ENCODE data around the gene EIF5AL1. TPM values are rescaled to one million over a fixed set of nuclear protein-coding genes. Genes with fewer than 3 reads are reported as not detected.
"Not testable (repeated sequence)": the region's sequence is repeated elsewhere in the genome, so short reads cannot be mapped to it uniquely, and the experiment has no call there.

The EIF5AL1 gene
- total RNA-seq, 2 donors from 2014 or later: 0.22 to 0.62 TPM

GRCh38 chr10:79509934-79510508, 2.3 kb upstream of the EIF5AL1 start:
- H3K9ac ChIP-seq (ENCODE audit: extremely low read depth, low read length, poor library complexity, severe bottlenecking); DNase-seq; H3K27ac Mint-ChIP-seq; H3K9me3 Mint-ChIP-seq; H3K36me3 ChIP-seq (ENCODE audit: control insufficient read depth, insufficient read depth, low read length); H3K4me1 Mint-ChIP-seq; H3K4me3 ChIP-seq (ENCODE audit: low read length); H3K27ac ChIP-seq (ENCODE audit: low read depth, low read length); H3K9me3 ChIP-seq (ENCODE audit: control insufficient read depth, low read length); H3K4me3 Mint-ChIP-seq; H3K36me3 Mint-ChIP-seq (ENCODE audit: low read depth); H3K4me1 ChIP-seq (ENCODE audit: control insufficient read depth, insufficient read depth, low read length): not testable (repeated sequence)
- peaks cover 25% of the 10 kb centered on the region for H3K27me3 ChIP-seq (ENCODE audit: control insufficient read depth, insufficient read depth, low read length, poor library complexity, severe bottlenecking)
- no CpG with 5 or more reads among the region's 5 CpGs for WGBS, 2 experiments (ENCODE audit: insufficient coverage in 1 of 2, insufficient read length in 1 of 2)
- peaks cover 25% of the 10 kb centered on the region for H3K27me3 Mint-ChIP-seq (ENCODE audit: insufficient read depth)

- H3K27me3 Mint-ChIP-seq (ENCODE audit: insufficient read depth); DNase-seq; H3K36me3 Mint-ChIP-seq (ENCODE audit: low read depth); H3K9me3 Mint-ChIP-seq; H3K27ac Mint-ChIP-seq; H3K36me3 ChIP-seq (ENCODE audit: control insufficient read depth, insufficient read depth, low read length); H3K9ac ChIP-seq (ENCODE audit: extremely low read depth, low read length, poor library complexity, severe bottlenecking); H3K4me3 Mint-ChIP-seq; H3K27ac ChIP-seq (ENCODE audit: low read depth, low read length); H3K4me3 ChIP-seq (ENCODE audit: low read length); H3K9me3 ChIP-seq (ENCODE audit: control insufficient read depth, low read length); H3K4me1 ChIP-seq (ENCODE audit: control insufficient read depth, insufficient read depth, low read length); H3K27me3 ChIP-seq (ENCODE audit: control insufficient read depth, insufficient read depth, low read length, poor library complexity, severe bottlenecking); H3K4me1 Mint-ChIP-seq: not testable (repeated sequence)
- 75 to 84% methylated on average over 1 to 4 of the region's 7 CpGs for WGBS, 2 experiments (ENCODE audit: insufficient coverage in 1 of 2, insufficient read length in 1 of 2)
These were observed 4.3 kb downstream of the EIF5AL1 start for GRCh38 chr10:79516532-79517205.

- not testable (repeated sequence) for H3K4me1 ChIP-seq (ENCODE audit: control insufficient read depth, insufficient read depth, low read length); H3K9ac ChIP-seq (ENCODE audit: extremely low read depth, low read length, poor library complexity, severe bottlenecking); H3K27me3 ChIP-seq (ENCODE audit: control insufficient read depth, insufficient read depth, low read length, poor library complexity, severe bottlenecking); H3K36me3 ChIP-seq (ENCODE audit: control insufficient read depth, insufficient read depth, low read length); DNase-seq; H3K9me3 Mint-ChIP-seq; H3K27ac Mint-ChIP-seq; H3K4me1 Mint-ChIP-seq; H3K36me3 Mint-ChIP-seq (ENCODE audit: low read depth); H3K27ac ChIP-seq (ENCODE audit: low read depth, low read length); H3K4me3 Mint-ChIP-seq; H3K27me3 Mint-ChIP-seq (ENCODE audit: insufficient read depth); H3K9me3 ChIP-seq (ENCODE audit: control insufficient read depth, low read length); H3K4me3 ChIP-seq (ENCODE audit: low read length)
- no CpG with 5 or more reads among the region's 4 CpGs for whole genome bisulfite sequencing, 2 experiments (ENCODE audit: insufficient coverage in 1 of 2, insufficient read length in 1 of 2)
These were observed 5.2 kb downstream of the EIF5AL1 start for GRCh38 chr10:79517567-79517966.

GRCh38 chr10:79521751-79522150, 9.4 kb downstream of the EIF5AL1 start:
- not testable (repeated sequence) for H3K4me3 Mint-ChIP-seq; H3K27ac Mint-ChIP-seq; DNase-seq; H3K4me1 ChIP-seq (ENCODE audit: control insufficient read depth, insufficient read depth, low read length); H3K9me3 Mint-ChIP-seq; H3K27me3 ChIP-seq (ENCODE audit: control insufficient read depth, insufficient read depth, low read length, poor library complexity, severe bottlenecking); H3K27me3 Mint-ChIP-seq (ENCODE audit: insufficient read depth); H3K9ac ChIP-seq (ENCODE audit: extremely low read depth, low read length, poor library complexity, severe bottlenecking); H3K36me3 ChIP-seq (ENCODE audit: control insufficient read depth, insufficient read depth, low read length); H3K27ac ChIP-seq (ENCODE audit: low read depth, low read length); H3K4me1 Mint-ChIP-seq; H3K9me3 ChIP-seq (ENCODE audit: control insufficient read depth, low read length); H3K4me3 ChIP-seq (ENCODE audit: low read length); H3K36me3 Mint-ChIP-seq (ENCODE audit: low read depth)
- 87 to 100% methylated on average over 1 to 6 of the region's 6 CpGs for WGBS, 2 experiments (ENCODE audit: insufficient coverage in 1 of 2, insufficient read length in 1 of 2)

GRCh38 chr10:79522464-79522863, 10.1 kb downstream of the EIF5AL1 start:
- not testable (repeated sequence) for H3K27me3 Mint-ChIP-seq (ENCODE audit: insufficient read depth); H3K4me1 ChIP-seq (ENCODE audit: control insufficient read depth, insufficient read depth, low read length); H3K36me3 ChIP-seq (ENCODE audit: control insufficient read depth, insufficient read depth, low read length); H3K27ac ChIP-seq (ENCODE audit: low read depth, low read length); H3K4me3 Mint-ChIP-seq; H3K9me3 Mint-ChIP-seq; DNase-seq; H3K36me3 Mint-ChIP-seq (ENCODE audit: low read depth); H3K9me3 ChIP-seq (ENCODE audit: control insufficient read depth, low read length); H3K27me3 ChIP-seq (ENCODE audit: control insufficient read depth, insufficient read depth, low read length, poor library complexity, severe bottlenecking); H3K4me1 Mint-ChIP-seq; H3K9ac ChIP-seq (ENCODE audit: extremely low read depth, low read length, poor library complexity, severe bottlenecking); H3K27ac Mint-ChIP-seq; H3K4me3 ChIP-seq (ENCODE audit: low read length)
- WGBS, 2 experiments (ENCODE audit: insufficient coverage in 1 of 2, insufficient read length in 1 of 2): 91% methylated on average over 2 of the region's 4 CpGs; no CpG with 5 or more reads in 1 of the 2 experiments

Data from endodermal cell (in vitro differentiated cells).